Type B pancreatic cell (in vitro differentiated cells): ENCODE data around the gene KCNC2. TPM values are rescaled to one million over a fixed set of nuclear protein-coding genes. Genes with fewer than 3 reads are reported as not detected.
A peak's percentile ranks its signal among the peaks of the same experiment; 100 is the strongest.

Experiments used
- DNase-seq: peaks from one replicate; pipeline ENCODE4 v3.0.0; 2021; ENCODE audit warnings: mixed read lengths; ENCODE audit not compliant: unreplicated experiment; ENCODE audit errors: extremely low spot score
- H3K27ac Mint-ChIP-seq: 2 replicates; pipeline ENCODE4 v1.8.0; 2021; ENCODE audit warnings: mild to moderate bottlenecking, mixed read lengths
- H3K27me3 Mint-ChIP-seq: 2 replicates; pipeline ENCODE4 v1.8.0; 2021; ENCODE audit warnings: mixed read lengths
- H3K36me3 Mint-ChIP-seq: 2 replicates; pipeline ENCODE4 v1.8.0; 2021; ENCODE audit warnings: mixed read lengths
- H3K4me1 Mint-ChIP-seq: one replicate; pipeline ENCODE4 v1.8.0; 2021; ENCODE audit warnings: mixed read lengths; ENCODE audit not compliant: unreplicated experiment
- H3K4me3 Mint-ChIP-seq: 2 replicates; pipeline ENCODE4 v1.8.0; 2021; ENCODE audit warnings: mild to moderate bottlenecking, mixed read lengths
- H3K9me3 Mint-ChIP-seq: 2 replicates; pipeline ENCODE4 v1.8.0; 2021; ENCODE audit warnings: mixed read lengths
- total RNA-seq: library from RNA; stranded (reverse); gene quantifications from 2 replicates; pipeline ENCODE4 v1.2.1, GENCODE V29; 2021; ENCODE audit warnings: low replicate concordance
- TF ChIP-seq, protein P1 (sequence below): fragments of 200-600 bp; sonication (generic); conservative IDR thresholded peaks from 2 replicates; pipeline ENCODE4 v1.5.0; 2021; ENCODE audit warnings: antibody characterized with exemption, mild to moderate bottlenecking

Gene KCNC2
- total RNA-seq, 1 donor from 2014 or later, result 1.3 TPM

DNA sequence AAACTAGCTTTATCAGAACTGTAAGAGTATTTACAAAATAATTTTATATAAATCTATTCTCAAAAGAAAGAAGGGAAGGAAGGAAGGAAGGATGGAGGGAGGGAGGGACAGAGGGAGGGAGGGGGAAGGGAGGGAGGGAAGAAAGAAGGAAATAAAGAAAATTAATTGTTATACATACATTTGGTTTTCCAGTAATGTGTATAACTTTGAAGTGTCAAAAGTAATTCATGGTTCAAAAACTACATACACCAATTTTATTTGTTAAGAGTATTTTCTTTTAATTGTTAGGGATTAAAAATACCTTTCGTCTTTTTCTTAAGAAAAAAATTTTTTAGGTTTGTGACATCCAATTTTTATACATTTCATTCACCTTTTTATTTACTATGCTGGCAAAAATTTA, 17.5 kb upstream of the KCNC2 start:
- DNase-seq, result no peak
- Mint-ChIP-seq H3K9me3 (no peaks in the 10 kb centered on the region), H3K4me1 (no peaks in the 10 kb centered on the region), H3K4me3 (no peak overlapping the region), H3K27ac (no peak overlapping the region), H3K27me3 (peaks cover 3% of the 10 kb centered on the region), H3K36me3 (no peaks in the 10 kb centered on the region)
- TF ChIP-seq, protein P1, sequence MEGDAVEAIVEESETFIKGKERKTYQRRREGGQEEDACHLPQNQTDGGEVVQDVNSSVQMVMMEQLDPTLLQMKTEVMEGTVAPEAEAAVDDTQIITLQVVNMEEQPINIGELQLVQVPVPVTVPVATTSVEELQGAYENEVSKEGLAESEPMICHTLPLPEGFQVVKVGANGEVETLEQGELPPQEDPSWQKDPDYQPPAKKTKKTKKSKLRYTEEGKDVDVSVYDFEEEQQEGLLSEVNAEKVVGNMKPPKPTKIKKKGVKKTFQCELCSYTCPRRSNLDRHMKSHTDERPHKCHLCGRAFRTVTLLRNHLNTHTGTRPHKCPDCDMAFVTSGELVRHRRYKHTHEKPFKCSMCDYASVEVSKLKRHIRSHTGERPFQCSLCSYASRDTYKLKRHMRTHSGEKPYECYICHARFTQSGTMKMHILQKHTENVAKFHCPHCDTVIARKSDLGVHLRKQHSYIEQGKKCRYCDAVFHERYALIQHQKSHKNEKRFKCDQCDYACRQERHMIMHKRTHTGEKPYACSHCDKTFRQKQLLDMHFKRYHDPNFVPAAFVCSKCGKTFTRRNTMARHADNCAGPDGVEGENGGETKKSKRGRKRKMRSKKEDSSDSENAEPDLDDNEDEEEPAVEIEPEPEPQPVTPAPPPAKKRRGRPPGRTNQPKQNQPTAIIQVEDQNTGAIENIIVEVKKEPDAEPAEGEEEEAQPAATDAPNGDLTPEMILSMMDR, result no peak

DNA sequence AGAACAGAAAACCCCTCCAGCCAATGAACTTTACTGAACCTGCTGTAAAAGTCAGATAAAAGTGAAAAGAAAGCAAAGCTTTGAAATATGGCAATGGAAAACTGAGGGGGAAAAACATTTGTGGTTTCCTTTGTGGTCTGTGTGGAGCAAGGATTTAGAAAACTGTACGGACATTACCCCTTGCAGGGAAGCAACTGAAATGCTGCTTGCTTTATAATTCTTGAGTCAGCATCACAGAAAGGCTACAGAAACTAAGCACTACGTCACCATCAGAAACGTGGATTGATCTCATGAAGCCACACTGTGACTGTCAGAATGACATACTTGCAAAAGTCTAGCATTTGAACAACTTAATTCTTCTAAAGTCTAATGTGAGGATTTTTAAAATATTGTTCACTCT, 2.4 kb upstream of the KCNC2 start:
- H3K27me3 Mint-ChIP-seq, result peaks cover 55% of the 10 kb centered on the region
- H3K27ac Mint-ChIP-seq, result no peak overlapping the region

DNA sequence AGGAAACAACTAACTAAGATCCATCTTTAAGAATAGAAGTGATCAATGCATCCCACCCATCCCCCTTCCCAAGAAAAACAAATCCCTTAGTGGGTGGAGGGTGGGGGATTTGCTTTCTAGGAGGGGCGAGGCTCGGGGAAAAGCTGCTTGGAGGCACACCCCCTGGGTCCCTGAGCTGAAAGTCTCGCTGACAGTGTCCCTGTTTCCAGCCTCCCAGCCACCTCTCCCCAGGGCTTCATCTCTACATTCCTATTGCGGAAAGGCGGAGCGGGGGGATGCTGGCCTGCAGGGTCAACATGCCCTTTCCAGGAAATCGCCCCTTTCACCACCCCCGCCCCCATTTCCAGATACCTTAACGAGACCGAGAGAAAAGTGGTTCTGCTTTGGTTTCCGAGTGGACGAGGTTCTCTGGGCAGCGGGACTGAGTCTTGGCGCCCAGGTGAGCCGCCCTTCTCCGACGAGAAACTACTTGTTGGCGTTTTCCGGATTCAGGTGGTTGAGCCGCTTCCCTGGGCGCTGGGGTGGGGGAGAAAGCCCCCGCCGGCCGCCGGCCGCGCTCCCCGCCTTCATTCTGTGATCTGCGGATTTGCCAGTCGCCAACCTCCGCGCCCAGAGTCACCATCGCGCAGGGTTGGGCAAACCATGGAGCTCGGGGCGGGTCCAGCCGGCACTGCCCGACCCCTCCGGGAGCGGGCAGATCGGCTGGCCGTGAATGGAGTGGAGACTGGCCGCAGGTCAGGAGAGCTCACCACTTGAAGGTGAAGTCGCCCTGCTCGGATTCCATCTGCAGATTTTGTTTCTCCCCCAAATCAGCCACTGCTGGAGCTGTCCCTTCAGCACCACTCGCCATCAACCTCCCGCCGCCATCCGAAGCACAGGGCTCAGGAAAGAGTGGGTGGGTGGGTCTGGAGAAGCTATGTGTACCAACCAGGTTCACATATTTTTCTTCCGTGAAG, 505 bp downstream of the KCNC2 start:
- TF ChIP-seq, protein P1, result no peak
- DNase-seq, result peak; percentile 79
- Mint-ChIP-seq H3K36me3 (no peaks in the 10 kb centered on the region), H3K9me3 (no peaks in the 10 kb centered on the region), H3K27me3 (peaks cover 73% of the 10 kb centered on the region), H3K27ac (no peak overlapping the region), H3K4me1 (no peaks in the 10 kb centered on the region), H3K4me3 (peak overlapping the region; percentile 81)

More for the DNA sequence above, 2.4 kb upstream of the KCNC2 start:
- no peaks in the 10 kb centered on the region for H3K4me1 Mint-ChIP-seq
- DNase-seq, result no peak
- TF ChIP-seq, protein P1, result no peak
- H3K36me3 Mint-ChIP-seq, result no peaks in the 10 kb centered on the region
- no peaks in the 10 kb centered on the region for H3K9me3 Mint-ChIP-seq
- H3K4me3 Mint-ChIP-seq, result no peak overlapping the region

DNA sequence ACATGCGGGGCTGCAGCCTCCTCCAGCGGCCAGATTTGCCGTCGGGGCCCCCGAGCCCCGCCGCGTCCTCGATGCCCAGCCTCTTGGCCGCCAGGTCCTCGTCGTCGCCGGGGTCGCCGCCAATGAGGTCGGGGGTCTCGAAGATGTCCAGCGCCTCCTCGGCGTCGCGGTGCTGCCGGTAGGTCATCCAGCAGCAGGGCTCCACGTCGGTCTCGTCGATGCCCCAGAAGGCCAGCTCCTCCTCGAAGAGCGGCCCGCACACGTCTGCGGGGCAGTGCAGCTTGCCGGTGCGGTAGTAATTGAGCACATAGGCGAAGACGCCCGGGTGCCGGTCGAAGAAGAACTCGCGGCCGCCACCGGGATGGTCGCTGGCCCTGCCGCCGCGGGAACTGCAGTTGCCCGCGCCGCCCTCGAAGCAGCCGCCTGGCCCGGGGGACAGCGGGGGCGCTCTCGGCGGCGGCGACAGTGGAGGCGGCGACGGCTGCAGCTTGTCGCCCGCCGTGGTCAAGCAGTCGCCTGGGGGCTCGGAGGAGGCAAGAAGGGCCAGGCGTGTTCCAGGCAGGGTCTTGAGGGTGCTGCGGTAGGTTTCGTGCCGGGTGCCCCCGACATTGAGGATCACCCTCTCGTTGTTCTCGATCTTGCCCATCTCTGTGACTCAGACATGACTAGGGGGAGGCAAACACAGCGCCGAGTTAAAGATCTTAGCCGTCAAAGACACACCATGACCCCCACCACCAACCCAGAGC, 2.1 kb downstream of the KCNC2 start:
- Mint-ChIP-seq H3K4me1 (no peaks in the 10 kb centered on the region), H3K36me3 (no peaks in the 10 kb centered on the region), H3K9me3 (no peaks in the 10 kb centered on the region), H3K4me3 (peak overlapping the region; percentile 74), H3K27me3 (peaks cover 69% of the 10 kb centered on the region), H3K27ac (no peak overlapping the region)
- no peak for DNase-seq
- TF ChIP-seq, protein P1, result no peak

DNA sequence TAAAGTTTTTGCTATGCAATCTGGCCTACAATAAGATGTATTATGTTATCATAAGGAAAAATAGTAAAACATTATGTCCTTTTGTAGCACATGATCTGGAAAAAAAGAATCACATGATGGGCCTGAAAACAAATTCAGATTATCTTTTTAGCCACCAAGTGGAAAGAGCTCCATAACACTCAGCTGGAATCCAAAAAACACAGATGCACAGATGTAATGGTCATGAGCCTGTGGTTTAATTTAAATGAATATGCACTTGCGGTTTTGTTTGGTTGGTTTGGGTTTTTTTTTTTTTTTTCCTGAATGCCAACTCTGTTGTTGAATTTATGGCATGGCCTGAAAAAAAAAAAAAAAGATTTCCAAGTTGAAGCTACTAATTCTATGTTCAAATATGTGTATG, 4.1 kb downstream of the KCNC2 start:
- H3K4me1 Mint-ChIP-seq, result no peaks in the 10 kb centered on the region
- H3K27ac Mint-ChIP-seq, result no peak overlapping the region
- H3K27me3 Mint-ChIP-seq, result peaks cover 68% of the 10 kb centered on the region
- no peak overlapping the region for H3K4me3 Mint-ChIP-seq
- DNase-seq, result no peak
- TF ChIP-seq, protein P1, result no peak
- H3K36me3 Mint-ChIP-seq, result no peaks in the 10 kb centered on the region
- no peaks in the 10 kb centered on the region for H3K9me3 Mint-ChIP-seq
